SHP77 (cell line): ENCODE measurements around the gene GRIP1.
"Not testable (repeated sequence)": the region's sequence is repeated elsewhere in the genome, so short reads cannot be mapped to it uniquely, and the experiment has no call there.

Experiments used
- DNase-seq, 2 experiments: peaks; one replicate each; lab custom pipeline; 2025; lab: John Stamatoyannopoulos, UW

The GRIP1 gene

GRCh38 chr12:66321435-66321834 lies 357.4 kb downstream of the GRIP1 start:
- DNase-seq: no peak

GRCh38 chr12:66320996-66321395 lies 357.9 kb downstream of the GRIP1 start:
- DNase-seq: no peak

- no peak for DNase-seq
These were observed 359.5 kb downstream of the GRIP1 start for GRCh38 chr12:66319266-66319954.

- no peak for DNase-seq
These were observed 364.6 kb downstream of the GRIP1 start for GRCh38 chr12:66314278-66314677.

- no peak for DNase-seq
These were observed 366.7 kb downstream of the GRIP1 start for GRCh38 chr12:66312189-66312588.

GRCh38 chr12:66309606-66310005 lies 369.3 kb downstream of the GRIP1 start:
- DNase-seq: no peak

- DNase-seq: no peak
These were observed 374.5 kb downstream of the GRIP1 start for GRCh38 chr12:66304296-66304900.

GRCh38 chr12:66303316-66303804 lies 375.5 kb downstream of the GRIP1 start:
- DNase-seq: not testable (repeated sequence)

- no peak for DNase-seq
These were observed 376.1 kb downstream of the GRIP1 start for GRCh38 chr12:66302827-66303169.

- DNase-seq: peak; percentile 95 to 98
These were observed 376.7 kb downstream of the GRIP1 start, which contains the start of gene HELB for GRCh38 chr12:66301944-66302826. Gene HELB (plus strand): TSS chr12:66302493. CDS start chr12:66302604, 111 bp downstream.

- no peak for DNase-seq
These were observed 381.0 kb downstream of the GRIP1 start for GRCh38 chr12:66297923-66298322.
